AG04450 (cell line): ENCODE results near the gene EMD. TPM values are rescaled to one million over a fixed set of nuclear protein-coding genes. Genes with fewer than 3 reads are reported as not detected.

Experiments used
- CTCF ChIA-PET: fragments of 300-600, 350-600 bp; formaldehyde crosslinking; extraction: SDS; loops from one replicate; lab custom pipeline; 2022; ENCODE audit warnings: antibody characterized with exemption, inconsistent platforms; lab: Charles Lee
- POLR2A ChIA-PET: fragments of 350-600 bp; formaldehyde crosslinking; extraction: SDS; loops from one replicate; lab custom pipeline; 2021; ENCODE audit warnings: antibody characterized with exemption, inconsistent platforms; lab: Yijun Ruan, JAX
- DNase-seq: peaks from one replicate; pipeline ENCODE4 v3.0.0-alpha.2; 2011; ENCODE audit warnings: low read depth, low spot score
- H3K27ac ChIP-seq: one replicate; pipeline ENCODE4 v1.5.1; 2012; ENCODE audit warnings: low read depth, low read length, control low read depth
- H3K27me3 ChIP-seq: one replicate; pipeline ENCODE4 v1.6.0; 2012; ENCODE audit warnings: low read length; ENCODE audit not compliant: control insufficient read depth, insufficient read depth
- H3K4me3 ChIP-seq: 2 replicates; pipeline ENCODE4 v1.5.1; 2011; ENCODE audit warnings: mild to moderate bottlenecking, low read depth, low read length, control low read depth
- H3K9me3 ChIP-seq: 2 replicates; pipeline ENCODE4 v1.5.1; 2012; ENCODE audit warnings: low read length; ENCODE audit not compliant: control insufficient read depth, insufficient read depth
- CTCF ChIP-seq: IDR thresholded peaks from 2 replicates; pipeline ENCODE4 v1.5.1; 2011; ENCODE audit warnings: low read depth, low read length, control low read depth, inconsistent platforms
- polyA plus RNA-seq: library from polyadenylated mRNA; depleted of rRNA; stranded (reverse); fragments of >200 nt; gene quantifications from 2 replicates; pipeline ENCODE4 v1.2.3, GENCODE V29; 2011

The EMD gene
- polyA plus RNA-seq, 1 experiment = 30.2 TPM

DNA sequence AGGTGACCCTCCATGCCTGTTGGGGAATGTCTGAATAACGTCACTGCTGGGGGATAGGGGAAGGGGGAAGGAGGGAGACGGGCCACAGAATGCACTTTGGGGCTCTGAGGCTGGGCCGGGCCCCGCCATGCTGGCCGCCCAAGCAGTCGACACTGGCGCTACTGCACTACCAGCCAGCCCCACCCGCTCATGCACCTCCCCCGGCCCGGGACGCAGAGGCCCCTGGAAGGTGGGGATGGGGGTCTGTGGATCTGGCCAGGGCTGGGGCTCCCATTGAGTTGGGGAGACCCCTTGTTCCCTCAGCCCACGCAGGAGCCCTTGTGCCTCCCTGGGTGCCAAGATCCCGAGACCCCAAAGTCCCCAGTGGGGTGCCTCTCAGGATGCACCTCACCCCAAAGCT is 22.5 kb upstream of the EMD start:
- DNase-seq = no peak
- Histone ChIP-seq H3K9me3 (no peaks in the 10 kb centered on the region), H3K27me3 (no peaks in the 10 kb centered on the region), H3K27ac (no peak overlapping the region), H3K4me3 (no peak overlapping the region)
- ChIA-PET CTCF (no interaction called here), POLR2A (no interaction called here)
- no peak for TF ChIP-seq CTCF

DNA sequence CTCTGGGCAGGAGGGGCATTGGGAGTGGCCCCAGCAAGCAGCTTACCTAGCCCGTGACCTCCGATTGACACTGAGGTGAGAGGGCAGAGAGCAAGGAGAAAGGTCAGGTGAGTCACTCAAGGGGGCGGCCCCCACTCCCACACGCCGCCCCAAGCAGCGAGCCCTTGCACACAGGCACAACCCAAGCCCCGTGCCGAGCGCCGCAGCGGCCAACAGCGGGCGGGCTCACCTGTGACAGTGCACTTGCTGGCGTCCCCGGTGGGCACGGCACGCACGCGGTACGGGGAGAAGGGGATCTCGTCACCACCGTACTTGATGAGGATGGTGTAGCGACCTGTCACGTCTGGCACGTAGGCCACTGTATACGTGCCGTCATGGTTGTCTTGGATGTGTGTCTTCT is 21.9 kb upstream of the EMD start:
- TF ChIP-seq CTCF = no peak
- Histone ChIP-seq H3K27me3 (no peaks in the 10 kb centered on the region), H3K4me3 (no peak overlapping the region), H3K9me3 (no peaks in the 10 kb centered on the region), H3K27ac (no peak overlapping the region)
- POLR2A ChIA-PET = no interaction called here
- CTCF ChIA-PET = no interaction called here
- no peak for DNase-seq

- Histone ChIP-seq H3K4me3 (no peak overlapping the region), H3K27me3 (no peaks in the 10 kb centered on the region), H3K9me3 (no peaks in the 10 kb centered on the region), H3K27ac (peak overlapping the region; percentile 52)
- POLR2A ChIA-PET = no interaction called here
- CTCF ChIA-PET = no interaction called here
- no peak for DNase-seq
- TF ChIP-seq CTCF = no peak
Measured at GRCh38 chrX:154358011-154358410, 21.1 kb upstream of the EMD start.

DNA sequence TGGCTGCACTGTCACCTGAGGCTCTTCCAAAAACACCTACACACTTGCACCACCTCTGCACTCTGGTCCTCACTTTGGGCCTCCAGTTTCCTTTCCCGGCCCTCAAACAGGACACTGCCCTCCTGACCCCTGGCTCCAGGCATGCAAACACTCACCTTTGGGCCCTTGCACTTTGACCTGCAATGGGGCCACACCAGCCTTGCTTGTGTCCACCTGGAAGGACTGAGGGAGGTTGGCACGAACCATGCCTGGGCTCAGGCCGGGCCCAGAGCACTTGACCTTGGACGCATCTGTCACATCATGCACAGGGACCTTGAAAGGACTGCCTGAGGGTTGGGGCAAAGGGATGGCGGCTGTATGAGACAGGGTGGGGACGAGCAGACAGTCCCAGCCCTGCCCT is 20.3 kb upstream of the EMD start:
- DNase-seq = no peak
- H3K9me3 ChIP-seq = no peaks in the 10 kb centered on the region
- no peak overlapping the region for H3K4me3 ChIP-seq
- CTCF ChIA-PET = no interaction called here
- POLR2A ChIA-PET = no interaction called here
- H3K27me3 ChIP-seq = no peaks in the 10 kb centered on the region
- no peak for TF ChIP-seq CTCF
- peak overlapping the region; percentile 52 for H3K27ac ChIP-seq

DNA sequence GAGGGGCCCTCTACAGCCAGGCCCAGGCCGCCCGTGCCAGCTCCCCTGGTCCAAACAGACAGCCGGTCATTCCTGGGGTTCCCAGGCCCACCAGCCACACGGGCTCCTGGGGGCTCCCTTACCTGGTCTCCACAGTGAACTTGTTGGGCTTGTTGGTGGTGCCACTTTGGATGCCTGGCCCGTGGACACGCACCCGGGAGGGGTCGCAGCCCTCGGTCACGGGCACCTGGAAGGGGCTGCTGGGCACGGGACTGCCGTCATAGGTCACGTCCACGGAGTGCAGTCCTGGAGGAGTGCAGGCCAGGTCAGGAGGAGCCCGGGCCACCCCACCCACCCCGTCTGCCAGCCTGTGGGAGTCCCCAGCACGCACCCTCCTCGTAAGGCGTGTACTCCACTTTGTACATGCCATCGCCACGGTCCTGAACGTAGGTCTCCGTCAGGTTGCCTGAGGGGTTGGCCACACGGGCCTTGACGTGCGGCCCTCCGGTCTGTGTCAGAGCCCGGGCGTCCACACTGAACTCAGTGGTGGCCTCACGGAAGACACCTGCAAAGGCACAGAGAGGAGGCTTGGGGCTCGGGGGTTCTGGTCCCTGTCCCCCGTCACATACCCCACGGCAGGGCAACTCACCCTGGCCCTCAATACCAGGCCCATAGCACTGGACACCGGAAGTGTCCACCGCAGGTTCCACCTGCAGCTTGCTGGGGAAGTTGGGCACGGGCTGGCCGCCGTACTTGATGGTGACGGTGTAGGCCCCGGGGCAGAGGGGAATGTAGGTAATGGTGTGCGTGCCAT is 19.5 kb upstream of the EMD start:
- CTCF ChIA-PET = no interaction called here

More for the DNA sequence above, 19.5 kb upstream of the EMD start:
- Histone ChIP-seq H3K27me3 (no peaks in the 10 kb centered on the region), H3K4me3 (no peak overlapping the region), H3K9me3 (no peaks in the 10 kb centered on the region), H3K27ac (no peak overlapping the region)
- POLR2A ChIA-PET = no interaction called here
- no peak for DNase-seq
- no peak for TF ChIP-seq CTCF
